NCI-H187 treated with DMSO at 0.1 percent for 48 hours (cell line): ENCODE results near the gene PARP3.

ENCODE experiments used
- DNase-seq: peaks from one replicate; lab custom pipeline; 2025; lab: John Stamatoyannopoulos, UW

The PARP3 gene

GRCh38 chr3:51934139-51934850 is 7.9 kb upstream of the PARP3 start:
- DNase-seq: no peak

GRCh38 chr3:51934991-51935885 is 6.9 kb upstream of the PARP3 start:
- no peak for DNase-seq

GRCh38 chr3:51935886-51936755 is 6.0 kb upstream of the PARP3 start:
- no peak for DNase-seq

GRCh38 chr3:51937014-51937413 is 5.1 kb upstream of the PARP3 start:
- DNase-seq: no peak

- no peak for DNase-seq
Observed at GRCh38 chr3:51937611-51938450, 4.3 kb upstream of the PARP3 start.

- DNase-seq: no peak
Observed at GRCh38 chr3:51938780-51939425, 3.3 kb upstream of the PARP3 start.

- DNase-seq: no peak
Observed at GRCh38 chr3:51940648-51941462, 1.3 kb upstream of the PARP3 start.

GRCh38 chr3:51941463-51941797 is 733 bp upstream of the PARP3 start:
- no peak for DNase-seq

GRCh38 chr3:51942603-51943450 is 664 bp downstream of the PARP3 start:
- no peak for DNase-seq

DNA sequence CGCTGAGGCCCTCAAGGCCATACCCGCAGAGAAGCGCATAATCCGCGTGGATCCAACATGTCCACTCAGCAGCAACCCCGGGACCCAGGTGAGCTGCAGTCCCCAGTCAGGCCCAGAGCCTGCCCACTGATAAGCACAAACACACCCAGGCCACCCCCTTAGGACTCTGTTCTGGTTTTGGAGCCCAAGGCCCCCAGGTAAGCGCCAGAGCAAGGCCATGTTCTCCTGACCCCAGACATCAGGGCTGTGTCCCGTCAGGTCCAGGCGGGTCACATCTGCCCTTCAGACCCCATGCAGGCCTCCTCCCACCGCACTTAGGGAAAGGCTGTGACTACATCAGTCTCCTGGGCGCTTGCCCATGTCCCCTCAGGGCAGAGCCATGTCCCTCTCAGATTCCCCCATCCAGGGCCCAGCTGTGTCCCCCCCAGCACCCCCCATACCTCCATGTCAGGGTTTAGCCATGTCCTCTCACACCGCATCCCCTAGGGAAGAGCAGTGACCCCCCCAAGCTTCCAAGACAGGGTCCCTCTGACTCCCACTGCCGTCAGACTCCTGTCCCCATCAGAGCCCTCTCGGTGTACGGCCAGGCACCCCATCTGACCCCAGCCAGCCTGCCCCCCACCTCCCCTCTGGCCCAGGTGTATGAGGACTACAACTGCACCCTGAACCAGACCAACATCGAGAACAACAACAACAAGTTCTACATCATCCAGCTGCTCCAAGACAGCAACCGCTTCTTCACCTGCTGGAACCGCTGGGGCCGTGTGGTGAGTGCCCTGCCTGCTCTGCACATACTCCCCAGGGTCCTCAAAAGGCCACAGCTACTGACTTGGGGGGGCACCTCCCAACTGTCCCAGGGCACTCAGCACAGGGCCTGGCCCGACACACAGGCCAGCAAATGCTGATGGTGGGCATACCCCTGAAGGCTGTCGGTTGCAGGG is 1.6 kb downstream of the PARP3 start:
- no peak for DNase-seq

DNA sequence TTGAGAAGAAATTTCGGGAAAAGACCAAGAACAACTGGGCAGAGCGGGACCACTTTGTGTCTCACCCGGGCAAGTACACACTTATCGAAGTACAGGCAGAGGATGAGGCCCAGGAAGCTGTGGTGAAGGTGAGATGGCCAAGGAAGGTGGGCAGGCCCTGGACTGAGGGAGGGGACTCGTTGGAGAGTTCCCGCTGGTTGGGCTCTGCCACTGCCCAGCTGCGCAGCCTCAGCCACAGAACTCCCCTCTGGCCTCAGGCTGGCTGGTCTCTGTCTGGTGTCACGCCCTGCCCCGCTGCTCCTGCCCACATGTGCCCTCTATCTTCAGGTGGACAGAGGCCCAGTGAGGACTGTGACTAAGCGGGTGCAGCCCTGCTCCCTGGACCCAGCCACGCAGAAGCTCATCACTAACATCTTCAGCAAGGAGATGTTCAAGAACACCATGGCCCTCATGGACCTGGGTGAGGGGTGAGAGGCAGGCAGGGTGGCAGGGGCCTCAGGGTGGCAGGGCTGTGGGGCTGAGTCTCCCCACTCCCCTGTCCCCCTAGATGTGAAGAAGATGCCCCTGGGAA is 2.4 kb downstream of the PARP3 start:
- DNase-seq: no peak

GRCh38 chr3:51945031-51945840 is 3.1 kb downstream of the PARP3 start:
- DNase-seq: no peak

GRCh38 chr3:51945926-51946705 is 4.0 kb downstream of the PARP3 start:
- DNase-seq: no peak

DNA sequence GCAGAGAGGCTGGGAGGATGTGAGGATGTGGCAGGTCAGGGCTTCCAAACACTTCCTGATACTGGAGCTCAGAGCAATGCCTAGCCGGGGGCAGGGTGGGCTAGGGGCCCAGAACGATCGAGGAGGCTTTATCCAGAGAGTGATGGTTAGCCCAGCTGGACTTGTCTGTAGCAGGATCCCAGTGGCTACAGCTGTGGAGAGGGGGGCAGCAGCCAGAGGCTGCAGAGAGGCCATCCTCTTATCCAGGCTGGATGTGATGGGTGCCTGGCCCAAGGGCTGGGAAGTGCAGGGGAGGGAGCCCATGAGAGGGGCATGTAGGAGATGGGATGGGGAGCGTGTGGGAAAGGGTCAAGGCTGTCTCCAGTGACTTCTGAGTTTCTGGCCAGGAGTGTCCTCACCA is 4.6 kb downstream of the PARP3 start:
- DNase-seq: no peak

DNA sequence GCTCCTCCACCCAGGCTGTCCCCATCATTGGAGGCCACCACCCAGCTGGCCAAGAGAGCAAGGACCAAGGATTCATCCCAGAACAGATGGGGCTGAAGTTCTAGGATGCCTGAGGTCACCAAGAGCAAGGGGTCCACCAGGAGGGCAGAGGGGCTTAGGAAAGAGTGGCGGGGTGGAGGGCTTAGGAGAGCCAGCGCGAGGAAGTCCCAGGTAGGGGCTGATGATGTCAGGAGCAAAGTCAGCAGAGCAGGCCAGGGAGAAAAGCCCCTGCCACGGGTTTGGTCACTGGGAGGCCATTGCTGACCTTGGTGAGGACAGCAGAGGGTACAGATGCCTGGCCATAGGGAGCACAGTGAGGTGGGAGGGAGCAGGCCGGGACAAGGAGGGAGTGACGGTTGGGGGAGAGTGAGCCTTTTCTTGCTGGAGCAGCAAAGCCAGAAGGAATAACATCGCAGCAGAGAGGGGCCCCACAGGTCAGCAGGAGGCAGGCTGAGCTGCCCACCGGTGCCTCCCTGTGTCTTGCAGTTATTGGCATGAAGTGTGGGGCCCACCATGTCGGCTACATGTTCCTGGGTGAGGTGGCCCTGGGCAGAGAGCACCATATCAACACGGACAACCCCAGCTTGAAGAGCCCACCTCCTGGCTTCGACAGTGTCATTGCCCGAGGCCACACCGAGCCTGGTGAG is 5.2 kb downstream of the PARP3 start:
- DNase-seq: no peak
